Urinary bladder (tissue), 4 donors: Measurements from ENCODE around the gene PAX1. TPM values are rescaled to one million over a fixed set of nuclear protein-coding genes. Genes with fewer than 3 reads are reported as not detected.
A peak's percentile ranks its signal among the peaks of the same experiment; 100 is the strongest.

Experiments used
- DNase-seq: peaks from one replicate; pipeline ENCODE4 v3.0.0-alpha.2; 2015; ENCODE audit errors: extremely low spot score
- H3K27ac ChIP-seq: one replicate; pipeline ENCODE4 v1.5.1; 2013; ENCODE audit warnings: low read depth, mild to moderate bottlenecking, moderate library complexity
- H3K36me3 ChIP-seq: one replicate; pipeline ENCODE4 v1.6.1; 2013; ENCODE audit warnings: mild to moderate bottlenecking, moderate library complexity; ENCODE audit not compliant: insufficient read depth
- H3K4me1 ChIP-seq: one replicate; pipeline ENCODE4 v1.6.1; 2013; ENCODE audit warnings: mild to moderate bottlenecking, moderate library complexity; ENCODE audit not compliant: insufficient read depth
- H3K4me3 ChIP-seq: one replicate; pipeline ENCODE4 v1.5.1; 2013; ENCODE audit warnings: low read depth, low read length
- WGBS: extraction: QIAGEN DNeasy Blood & Tissue Kit; methylation state at CpG from one replicate; pipeline ENCODE4 v1.1.7; 2013; 5-methylcytosine and 5-hydroxymethylcytosine counted together
- polyA plus RNA-seq: library from polyadenylated mRNA; stranded (reverse); fragments of 200-250 nt; gene quantifications from one replicate; pipeline ENCODE4 v1.2.3, GENCODE V29; 2013
- total RNA-seq: library from RNA; depleted of rRNA; stranded (reverse); fragments of >200 nt; gene quantifications from one replicate; pipeline ENCODE4 v1.2.3, GENCODE V29; 2014
- donor health status: healthy with polysubstance abuse.
- donor health status: healthy.

The PAX1 gene
- total and polyA plus RNA-seq, 2 donors = not detected

GRCh38 chr20:21685981-21686380 lies 19.5 kb upstream of the PAX1 start:
- Histone ChIP-seq H3K27ac (no peak overlapping the region), H3K36me3 (no peaks in the 10 kb centered on the region), H3K4me3 (no peak overlapping the region), H3K4me1 (no peaks in the 10 kb centered on the region)
- no peak for DNase-seq
- WGBS = 70% methylated on average over 2 of the region's 2 CpGs

DNA sequence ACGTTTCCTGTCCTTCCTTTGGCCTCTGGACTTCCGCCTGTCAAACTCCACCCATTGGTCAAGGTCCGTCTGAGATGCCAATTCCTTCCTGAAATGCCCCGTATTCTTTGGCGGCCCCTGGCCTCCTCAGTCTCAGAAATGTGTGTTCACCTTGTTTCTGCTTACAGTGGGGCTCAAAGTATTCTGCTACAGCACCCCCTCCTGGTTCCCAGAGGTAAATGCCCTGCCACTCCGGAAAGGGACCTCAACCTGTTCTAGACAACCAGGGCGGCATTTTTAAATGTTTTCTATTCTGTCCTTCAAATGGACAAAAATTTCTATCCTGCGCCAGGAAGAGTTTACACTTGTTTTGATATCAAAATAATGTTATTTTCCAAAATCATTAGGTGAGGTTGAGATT lies 12.1 kb upstream of the PAX1 start:
- DNase-seq = no peak
- Histone ChIP-seq H3K27ac (no peak overlapping the region), H3K36me3 (no peaks in the 10 kb centered on the region), H3K4me3 (no peak overlapping the region), H3K4me1 (no peaks in the 10 kb centered on the region)
- WGBS = 25% methylated on average over 8 of the region's 8 CpGs

DNA sequence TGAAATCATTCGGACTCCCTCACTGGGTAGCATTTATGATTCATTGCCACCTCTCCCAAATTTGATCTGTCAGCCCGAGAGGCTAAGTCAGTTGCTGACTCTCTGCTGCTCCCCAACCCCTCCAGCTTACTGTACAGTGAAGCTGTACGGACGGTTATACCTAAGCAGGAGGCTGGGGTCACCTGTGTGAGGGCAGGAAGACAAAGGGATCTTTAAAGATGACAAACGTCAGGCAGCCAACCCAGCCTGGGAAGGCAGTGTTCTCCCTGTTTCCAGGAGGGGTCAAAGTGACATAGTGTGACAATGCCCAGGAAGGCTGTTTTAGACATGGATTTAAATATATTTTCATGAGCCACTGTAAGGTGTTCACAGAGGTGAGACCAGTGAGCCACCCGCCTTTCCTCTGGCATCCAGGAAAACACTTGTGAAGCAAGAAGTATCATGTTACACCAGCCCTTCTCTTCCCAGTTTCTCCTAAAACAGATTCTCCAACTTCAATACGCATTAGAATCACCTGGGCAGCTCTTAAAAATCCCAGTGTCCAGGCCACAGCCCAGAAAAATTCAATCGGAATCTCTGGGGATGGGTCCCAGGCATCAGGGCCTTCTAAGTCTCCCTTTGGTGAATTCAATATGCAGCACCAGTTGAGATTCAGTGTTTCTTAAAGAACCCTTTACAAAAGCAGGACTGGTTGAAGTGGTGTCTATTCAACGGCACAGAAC lies 6.8 kb upstream of the PAX1 start:
- WGBS = 14% methylated on average over 9 of the region's 9 CpGs

GRCh38 chr20:21699216-21699508 lies 6.3 kb upstream of the PAX1 start:
- H3K4me1 ChIP-seq = no peaks in the 10 kb centered on the region
- no peaks in the 10 kb centered on the region for H3K36me3 ChIP-seq
- H3K27ac ChIP-seq = no peak overlapping the region
- H3K4me3 ChIP-seq = no peak overlapping the region
- DNase-seq = no peak
- 33% methylated on average over 8 of the region's 8 CpGs for WGBS

More for the DNA sequence above, 6.8 kb upstream of the PAX1 start:
- no peaks in the 10 kb centered on the region for H3K36me3 ChIP-seq
- no peak overlapping the region for H3K4me3 ChIP-seq
- no peak for DNase-seq
- H3K4me1 ChIP-seq = no peaks in the 10 kb centered on the region
- no peak overlapping the region for H3K27ac ChIP-seq

DNA sequence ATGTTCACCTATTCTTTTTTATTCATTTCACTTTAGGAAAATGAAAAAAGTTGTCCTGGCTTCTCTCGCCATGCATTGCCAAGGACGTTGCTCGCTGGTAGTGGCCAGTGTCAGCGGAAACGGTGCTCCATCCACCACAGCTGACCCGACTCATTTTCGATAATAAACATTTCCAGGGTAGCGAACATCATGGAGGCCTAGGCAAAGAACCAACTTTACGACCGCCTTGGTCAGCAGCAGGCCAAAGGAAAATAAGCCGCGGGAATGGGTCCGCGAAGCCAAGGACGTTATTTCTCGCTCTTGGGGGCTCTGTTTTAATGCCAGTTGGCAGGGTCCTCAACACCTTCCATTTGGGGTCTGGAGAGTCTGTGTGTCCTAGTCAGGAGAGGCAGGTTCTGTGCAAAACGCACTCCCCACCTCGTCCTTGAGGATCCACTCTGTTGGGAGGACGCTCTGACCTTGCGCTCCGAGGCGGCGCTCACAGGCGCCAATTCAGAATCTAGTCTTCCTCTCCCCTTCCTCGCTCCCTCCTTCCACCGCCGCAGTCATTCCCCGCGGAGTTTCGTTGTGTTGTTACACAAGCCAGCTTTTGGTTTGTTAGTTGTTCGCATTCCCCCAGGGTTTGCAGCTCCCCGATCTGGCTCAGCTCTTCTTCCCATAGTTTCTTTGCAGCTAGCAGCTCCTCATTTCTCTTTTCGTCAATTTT lies 4.1 kb upstream of the PAX1 start:
- no peak for DNase-seq
- WGBS = 3% methylated on average over 33 of the region's 33 CpGs
- Histone ChIP-seq H3K27ac (no peak overlapping the region), H3K36me3 (no peaks in the 10 kb centered on the region), H3K4me1 (no peaks in the 10 kb centered on the region), H3K4me3 (no peak overlapping the region)

DNA sequence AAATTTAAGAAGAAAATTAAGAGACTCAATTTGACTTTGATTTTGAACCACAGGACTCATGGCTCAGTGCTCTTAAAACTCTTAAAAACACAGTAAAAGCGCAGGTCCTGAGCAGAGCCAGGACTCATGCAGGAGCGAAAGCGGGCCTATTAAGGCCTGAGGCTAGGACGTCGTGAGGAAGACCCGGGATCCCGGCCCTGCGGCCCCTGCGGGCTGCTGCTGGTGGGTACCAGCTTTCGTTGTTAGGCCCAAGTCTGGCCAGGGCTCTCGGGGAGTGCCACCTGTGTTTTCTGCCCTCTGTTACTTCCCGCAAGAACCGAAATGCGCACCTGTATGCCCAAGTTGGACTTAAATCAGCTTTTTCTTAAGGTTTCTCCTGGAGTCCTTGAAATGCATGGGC lies 3.4 kb upstream of the PAX1 start:
- H3K4me3 ChIP-seq = no peak overlapping the region
- H3K36me3 ChIP-seq = no peaks in the 10 kb centered on the region
- no peak overlapping the region for H3K27ac ChIP-seq
- no peak for DNase-seq
- H3K4me1 ChIP-seq = no peaks in the 10 kb centered on the region
- 20% methylated on average over 14 of the region's 14 CpGs for WGBS

DNA sequence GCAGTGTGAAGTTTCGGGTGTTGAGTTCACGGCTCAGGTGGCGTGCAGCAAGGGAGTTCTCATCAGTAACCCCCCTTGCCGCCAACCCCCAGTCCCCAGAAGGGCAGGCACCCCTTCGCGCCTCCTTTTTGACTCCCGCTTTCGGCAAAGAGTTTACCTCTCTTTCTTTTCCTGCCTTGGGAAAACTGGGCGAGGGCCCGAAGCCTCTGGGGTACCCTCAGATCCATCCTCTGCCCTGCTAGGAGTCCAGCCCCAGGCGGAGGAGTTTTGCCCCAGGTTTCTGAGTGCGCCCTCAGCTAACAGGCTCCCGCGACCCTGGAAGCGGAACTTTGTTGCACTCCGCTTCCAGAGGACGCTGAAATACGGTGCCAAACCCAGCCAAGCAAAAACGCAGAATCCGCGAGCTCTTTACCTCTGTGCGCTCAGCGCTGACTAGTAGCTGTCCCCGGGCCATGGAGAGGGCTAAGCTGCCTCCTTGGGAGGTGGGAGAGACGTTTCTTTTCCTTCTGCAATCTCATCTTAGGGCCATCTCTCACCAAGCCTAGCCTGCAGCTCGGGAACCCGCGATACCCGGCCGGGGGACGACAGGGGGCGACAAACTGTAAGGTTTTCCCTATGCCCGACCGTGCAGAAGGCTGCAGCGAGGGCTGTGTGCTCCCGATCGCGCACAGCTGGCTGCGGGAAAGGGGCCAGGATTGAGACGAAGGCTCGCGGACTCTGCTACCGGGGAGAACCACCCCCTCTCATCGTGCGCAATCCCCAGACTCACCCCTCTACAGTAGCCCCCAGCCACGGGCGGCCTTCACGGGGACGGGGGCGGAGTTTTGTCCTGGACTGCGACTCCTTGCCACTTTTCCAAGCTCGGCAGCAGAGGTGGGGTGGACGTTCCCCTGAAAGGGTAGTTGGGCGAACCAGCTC lies 2.7 kb upstream of the PAX1 start:
- WGBS = 3% methylated on average over 54 of the region's 54 CpGs
- H3K27ac ChIP-seq = no peak overlapping the region
- peak; percentile 33 for DNase-seq
- H3K4me1 ChIP-seq = no peaks in the 10 kb centered on the region
- no peak overlapping the region for H3K4me3 ChIP-seq
- no peaks in the 10 kb centered on the region for H3K36me3 ChIP-seq

DNA sequence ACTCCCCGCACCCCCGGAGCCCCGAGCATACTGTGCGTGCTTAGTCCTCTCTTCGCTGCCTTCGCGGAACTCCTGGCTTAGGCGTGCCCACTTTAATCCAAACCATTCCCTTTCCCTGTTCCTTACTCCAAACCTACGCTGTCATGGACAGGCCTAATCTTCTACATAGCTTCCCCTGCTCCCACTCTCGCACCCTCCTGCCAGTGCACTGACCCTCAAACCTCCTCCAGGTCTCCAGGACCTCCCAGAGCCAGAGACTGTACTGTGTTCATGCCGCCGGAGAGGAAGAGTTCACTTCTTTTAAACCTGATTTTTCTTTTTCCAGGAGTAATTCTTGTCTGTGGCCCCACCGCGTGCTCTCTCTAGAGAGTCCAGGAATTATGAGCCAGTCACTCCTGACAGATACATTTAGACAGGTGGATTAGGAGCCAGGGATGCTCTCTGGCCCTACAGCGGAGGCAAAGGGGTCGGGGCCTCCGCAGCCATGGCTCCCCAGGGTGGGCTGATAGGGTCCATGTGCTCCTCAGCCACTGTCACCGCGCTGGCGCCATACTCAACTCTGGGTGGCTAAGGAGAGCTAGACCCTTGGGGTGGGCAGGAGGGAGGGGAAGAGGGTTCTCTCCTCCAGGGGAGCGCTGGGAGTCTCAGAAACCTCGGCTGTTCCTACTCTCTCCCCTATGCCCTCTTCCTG lies 1.6 kb upstream of the PAX1 start:
- H3K4me1 ChIP-seq = no peaks in the 10 kb centered on the region
- H3K36me3 ChIP-seq = no peaks in the 10 kb centered on the region
- H3K27ac ChIP-seq = no peak overlapping the region
- no peak for DNase-seq
- no peak overlapping the region for H3K4me3 ChIP-seq
- 5% methylated on average over 22 of the region's 22 CpGs for WGBS

DNA sequence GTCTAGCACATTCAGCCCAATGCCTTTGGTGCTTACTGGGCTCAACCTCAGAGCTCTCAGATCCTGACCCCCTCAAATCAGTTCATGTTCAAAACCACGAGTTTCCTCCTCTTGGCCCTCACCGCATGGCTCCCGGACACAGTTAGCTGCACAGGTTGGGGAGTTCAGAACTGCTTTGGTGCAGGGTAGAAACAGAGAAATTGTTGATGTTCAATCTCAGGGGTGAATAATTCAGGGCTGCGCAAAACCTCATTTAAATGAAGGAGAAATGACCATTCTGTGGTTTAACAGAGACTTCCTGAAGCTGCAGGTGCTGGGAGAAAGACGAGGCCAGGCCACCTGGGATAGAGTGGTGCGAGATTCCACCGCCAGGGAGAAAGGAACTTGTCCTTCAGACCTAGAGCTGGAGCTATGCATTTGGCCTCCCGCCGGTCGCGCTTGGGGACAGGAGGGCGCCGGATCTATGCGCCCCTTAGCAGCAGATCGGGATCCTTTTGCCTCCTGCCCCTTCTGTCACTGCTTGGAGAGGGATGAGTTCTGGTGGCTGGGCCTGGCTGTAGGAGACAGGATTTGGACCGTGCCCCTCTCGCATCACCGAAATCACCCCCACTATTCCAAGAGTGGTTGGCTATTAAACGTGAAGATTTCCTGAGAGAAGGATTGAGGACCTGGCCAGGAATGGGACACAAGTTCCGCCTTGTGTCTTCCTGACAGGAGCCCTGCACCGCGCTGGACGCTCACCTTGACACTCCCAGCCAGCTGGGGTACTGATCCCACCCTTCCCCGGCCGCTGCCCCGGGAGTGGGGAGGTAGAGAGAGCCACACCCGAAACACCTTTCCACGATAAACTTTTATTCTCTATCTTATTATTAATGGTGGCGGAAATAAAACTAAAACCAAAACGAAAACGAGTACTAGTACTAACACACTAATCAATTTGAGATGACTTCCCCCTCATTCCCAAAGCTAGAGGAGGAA lies 767 bp upstream of the PAX1 start:
- DNase-seq = no peak
- no peak overlapping the region for H3K27ac ChIP-seq
- no peak overlapping the region for H3K4me3 ChIP-seq
- no peaks in the 10 kb centered on the region for H3K36me3 ChIP-seq
- WGBS = 4% methylated on average over 31 of the region's 31 CpGs
- no peaks in the 10 kb centered on the region for H3K4me1 ChIP-seq

DNA sequence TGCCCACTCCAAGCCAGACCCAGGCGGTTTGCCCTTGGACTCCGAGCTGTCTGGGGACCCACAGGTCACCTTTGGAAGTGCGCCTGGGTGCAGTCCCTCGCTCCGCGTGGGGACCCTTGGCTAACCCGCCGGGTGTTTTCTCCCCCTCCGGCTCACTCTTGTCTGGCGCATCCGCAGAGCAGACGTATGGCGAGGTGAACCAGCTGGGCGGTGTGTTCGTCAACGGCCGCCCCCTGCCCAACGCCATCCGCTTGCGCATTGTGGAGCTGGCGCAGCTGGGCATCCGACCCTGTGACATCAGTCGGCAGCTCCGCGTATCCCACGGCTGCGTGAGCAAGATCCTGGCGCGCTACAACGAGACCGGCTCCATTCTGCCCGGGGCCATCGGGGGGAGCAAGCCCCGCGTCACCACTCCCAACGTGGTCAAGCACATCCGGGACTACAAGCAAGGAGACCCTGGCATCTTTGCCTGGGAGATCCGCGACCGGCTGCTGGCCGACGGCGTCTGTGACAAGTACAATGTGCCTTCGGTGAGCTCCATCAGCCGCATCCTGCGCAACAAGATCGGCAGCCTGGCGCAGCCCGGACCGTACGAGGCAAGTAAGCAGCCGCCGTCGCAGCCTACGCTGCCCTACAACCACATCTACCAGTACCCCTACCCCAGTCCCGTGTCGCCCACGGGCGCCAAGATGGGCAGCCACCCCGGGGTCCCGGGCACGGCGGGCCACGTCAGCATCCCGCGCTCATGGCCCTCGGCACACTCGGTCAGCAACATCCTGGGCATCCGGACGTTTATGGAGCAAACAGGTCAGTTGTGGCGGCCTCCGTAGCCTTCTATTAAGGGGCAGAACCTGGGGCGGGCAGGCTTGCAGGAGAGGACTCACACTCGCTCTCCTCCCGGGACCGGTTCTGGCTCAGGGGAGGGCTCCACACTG lies 1.1 kb downstream of the PAX1 start:
- H3K36me3 ChIP-seq = no peaks in the 10 kb centered on the region
- H3K4me3 ChIP-seq = no peak overlapping the region
- no peaks in the 10 kb centered on the region for H3K4me1 ChIP-seq
- WGBS = 2% methylated on average over 76 of the region's 76 CpGs
- no peak for DNase-seq
- no peak overlapping the region for H3K27ac ChIP-seq

GRCh38 chr20:21707267-21707666 lies 1.8 kb downstream of the PAX1 start:
- no peaks in the 10 kb centered on the region for H3K4me1 ChIP-seq
- 15% methylated on average over 7 of the region's 7 CpGs for WGBS
- H3K36me3 ChIP-seq = no peaks in the 10 kb centered on the region
- H3K4me3 ChIP-seq = no peak overlapping the region
- no peak for DNase-seq
- no peak overlapping the region for H3K27ac ChIP-seq
